GM12864 (cell line): ENCODE results near the gene BICC1.

Experiments used
- DNase-seq: peaks from one replicate; pipeline ENCODE4 v3.0.0-alpha.2; 2011; ENCODE audit warnings: low read depth
- H3K4me3 ChIP-seq: 2 replicates; pipeline ENCODE4 v1.5.1; 2011; ENCODE audit warnings: mild to moderate bottlenecking, low read depth, low read length, control low read depth
- CTCF ChIP-seq: IDR thresholded peaks from 2 replicates; pipeline ENCODE4 v1.5.1; 2011; ENCODE audit warnings: low read depth, mild to moderate bottlenecking, moderate library complexity, low read length, control low read depth, inconsistent platforms; ENCODE audit errors: missing control alignments

The BICC1 gene

GRCh38 chr10:58817201-58817846, 304.7 kb downstream of the BICC1 start:
- TF ChIP-seq CTCF, result no peak
- DNase-seq, result no peak
- H3K4me3 ChIP-seq, result no peak overlapping the region

GRCh38 chr10:58818900-58819299, 306.2 kb downstream of the BICC1 start:
- no peak for TF ChIP-seq CTCF
- no peak for DNase-seq
- no peak overlapping the region for H3K4me3 ChIP-seq

GRCh38 chr10:58820386-58820785, 307.7 kb downstream of the BICC1 start:
- DNase-seq, result no peak

GRCh38 chr10:58820861-58821751, 308.4 kb downstream of the BICC1 start:
- no peak for TF ChIP-seq CTCF
- no peak for DNase-seq
- H3K4me3 ChIP-seq, result no peak overlapping the region

More at GRCh38 chr10:58820386-58820785, 307.7 kb downstream of the BICC1 start:
- no peak for TF ChIP-seq CTCF
- H3K4me3 ChIP-seq, result no peak overlapping the region

GRCh38 chr10:58821752-58822056, 309.0 kb downstream of the BICC1 start:
- no peak for TF ChIP-seq CTCF
- DNase-seq, result no peak
- H3K4me3 ChIP-seq, result no peak overlapping the region

- no peak for DNase-seq
- H3K4me3 ChIP-seq, result no peak overlapping the region
- TF ChIP-seq CTCF, result no peak
These were observed 311.3 kb downstream of the BICC1 start for GRCh38 chr10:58823983-58824382.
